ENCODE data around the gene HBS1L. TPM values are rescaled to one million over a fixed set of nuclear protein-coding genes. Genes with fewer than 3 reads are reported as not detected.
A peak's percentile ranks its signal among the peaks of the same experiment; 100 is the strongest.

Gene HBS1L
- total RNA-seq, 1 donor from 2014 or later: 41.7 TPM

DNA sequence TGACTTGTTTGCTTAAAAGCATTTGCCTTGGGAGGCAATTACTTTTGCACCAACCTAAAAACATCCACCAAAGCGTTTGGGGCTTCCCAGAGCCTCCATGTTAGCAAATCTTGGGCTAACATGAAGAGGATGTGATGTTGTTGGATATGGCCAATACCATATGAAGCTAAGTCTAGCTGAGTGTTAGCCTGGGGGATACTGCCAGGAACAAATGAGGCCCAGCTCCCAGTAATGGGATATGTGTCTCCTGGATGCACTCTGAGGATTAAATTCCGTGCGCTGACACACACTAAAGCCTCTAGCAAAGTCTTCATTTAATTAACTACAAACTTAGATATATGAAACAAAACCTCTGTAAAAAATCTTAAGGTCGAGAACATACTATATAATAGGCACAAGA is 35.3 kb upstream of the HBS1L start:
- no peaks in the 10 kb centered on the region for H3K9me3 ChIP-seq
- H3K36me3 ChIP-seq: no peaks in the 10 kb centered on the region
- no peak for TF ChIP-seq POLR2A (IDR thresholded peaks at IDR 0.05)
- TF ChIP-seq POLR2AphosphoS5 (IDR thresholded peaks at IDR 0.05; ENCODE audit: insufficient read depth in 1 of 2, low read depth in 1 of 2): no peak
- TF ChIP-seq, protein P1, sequence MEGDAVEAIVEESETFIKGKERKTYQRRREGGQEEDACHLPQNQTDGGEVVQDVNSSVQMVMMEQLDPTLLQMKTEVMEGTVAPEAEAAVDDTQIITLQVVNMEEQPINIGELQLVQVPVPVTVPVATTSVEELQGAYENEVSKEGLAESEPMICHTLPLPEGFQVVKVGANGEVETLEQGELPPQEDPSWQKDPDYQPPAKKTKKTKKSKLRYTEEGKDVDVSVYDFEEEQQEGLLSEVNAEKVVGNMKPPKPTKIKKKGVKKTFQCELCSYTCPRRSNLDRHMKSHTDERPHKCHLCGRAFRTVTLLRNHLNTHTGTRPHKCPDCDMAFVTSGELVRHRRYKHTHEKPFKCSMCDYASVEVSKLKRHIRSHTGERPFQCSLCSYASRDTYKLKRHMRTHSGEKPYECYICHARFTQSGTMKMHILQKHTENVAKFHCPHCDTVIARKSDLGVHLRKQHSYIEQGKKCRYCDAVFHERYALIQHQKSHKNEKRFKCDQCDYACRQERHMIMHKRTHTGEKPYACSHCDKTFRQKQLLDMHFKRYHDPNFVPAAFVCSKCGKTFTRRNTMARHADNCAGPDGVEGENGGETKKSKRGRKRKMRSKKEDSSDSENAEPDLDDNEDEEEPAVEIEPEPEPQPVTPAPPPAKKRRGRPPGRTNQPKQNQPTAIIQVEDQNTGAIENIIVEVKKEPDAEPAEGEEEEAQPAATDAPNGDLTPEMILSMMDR (IDR thresholded peaks at IDR 0.05): no peak
- no peaks in the 10 kb centered on the region for H3K27me3 ChIP-seq
- DNase-seq (ENCODE audit: extremely low spot score in 2 of 2): no peak
- no peak overlapping the region for H3K27ac ChIP-seq
- H3K4me1 ChIP-seq: no peaks in the 10 kb centered on the region
- no peak overlapping the region for H3K4me3 ChIP-seq
- intact Hi-C loops (cut with DNase I): no loop called here

DNA sequence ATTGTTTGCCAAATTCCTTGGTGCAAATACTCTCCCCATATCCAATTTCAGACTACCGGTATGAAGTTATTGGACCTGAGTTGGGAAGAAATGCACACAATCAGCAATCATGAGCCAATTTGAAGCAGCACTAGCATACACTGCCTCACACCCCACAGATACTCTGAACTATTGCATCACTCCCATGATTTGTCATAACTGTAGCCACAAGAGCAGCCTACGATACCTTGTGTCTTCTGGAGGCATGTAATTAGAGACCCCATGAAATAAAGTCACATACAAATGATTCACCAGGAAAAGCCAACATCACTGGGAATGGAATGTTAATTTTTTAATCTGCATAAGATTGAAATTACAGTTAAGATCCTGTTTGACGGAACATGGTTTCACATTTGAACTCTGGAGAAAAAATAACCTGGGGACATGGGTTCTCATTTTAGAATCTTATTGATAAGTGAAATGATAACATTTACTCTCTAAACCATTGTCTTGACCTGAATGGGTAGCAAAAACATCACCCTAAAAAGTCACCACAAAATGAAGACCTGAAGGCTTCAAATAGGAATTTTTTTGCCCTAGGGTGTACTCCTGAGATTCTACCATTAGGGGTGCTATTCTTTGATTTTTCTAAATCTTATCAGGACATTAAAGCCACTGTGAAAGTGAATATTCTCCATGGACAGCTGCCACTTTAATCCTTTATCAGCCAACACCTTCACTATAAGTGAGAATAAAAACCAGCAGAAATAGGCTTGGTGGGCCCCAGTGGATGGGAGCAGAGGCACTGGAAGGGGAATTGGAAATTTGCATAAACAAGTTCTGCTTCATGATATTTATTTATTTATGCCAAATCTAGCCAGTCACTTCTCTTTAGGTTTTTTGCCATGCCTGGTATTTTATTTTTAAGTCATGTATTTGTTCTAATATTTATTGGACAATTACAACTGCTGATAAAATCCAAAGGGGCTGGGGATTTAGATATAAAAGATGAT is 34.5 kb upstream of the HBS1L start:
- H3K36me3 ChIP-seq: no peaks in the 10 kb centered on the region
- DNase-seq (ENCODE audit: extremely low spot score in 2 of 2): no peak
- H3K4me3 ChIP-seq: no peak overlapping the region
- H3K27me3 ChIP-seq: no peaks in the 10 kb centered on the region
- H3K4me1 ChIP-seq: no peaks in the 10 kb centered on the region
- H3K27ac ChIP-seq: no peak overlapping the region
- no peaks in the 10 kb centered on the region for H3K9me3 ChIP-seq
- intact Hi-C loops (cut with DNase I): no loop called here
- TF ChIP-seq, protein P1 (IDR thresholded peaks at IDR 0.05): peak in 1 of 3 experiments; percentile 9
- TF ChIP-seq POLR2AphosphoS5 (IDR thresholded peaks at IDR 0.05; ENCODE audit: insufficient read depth in 1 of 2, low read depth in 1 of 2): no peak

DNA sequence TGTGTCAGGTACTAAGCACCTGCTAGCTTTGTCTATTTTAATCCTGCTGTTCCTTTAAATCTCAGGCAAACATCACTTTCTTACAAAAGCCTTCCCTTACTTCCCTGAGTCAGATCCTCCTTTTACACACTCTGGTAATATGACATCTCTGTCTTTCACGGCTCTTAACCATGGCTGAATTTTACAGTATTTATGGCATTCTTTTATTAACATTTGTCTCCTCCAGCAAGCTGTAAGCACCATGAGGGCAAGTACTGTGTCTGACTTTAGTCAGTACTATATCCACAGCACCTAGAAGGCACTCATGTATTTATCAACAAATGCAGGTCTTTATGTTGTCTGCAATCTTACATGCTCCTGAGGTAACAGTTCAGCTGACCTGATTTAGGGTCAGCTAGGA is 33.7 kb upstream of the HBS1L start:
- Histone ChIP-seq H3K36me3 (no peaks in the 10 kb centered on the region), H3K9me3 (no peaks in the 10 kb centered on the region), H3K27ac (no peak overlapping the region), H3K27me3 (no peaks in the 10 kb centered on the region), H3K4me1 (no peaks in the 10 kb centered on the region), H3K4me3 (no peak overlapping the region)
- no peak for DNase-seq (ENCODE audit: extremely low spot score in 2 of 2)
- intact Hi-C loops (cut with DNase I): no loop called here
- TF ChIP-seq POLR2A (IDR thresholded peaks at IDR 0.05) (no peak), POLR2AphosphoS5 (IDR thresholded peaks at IDR 0.05; ENCODE audit: insufficient read depth in 1 of 2, low read depth in 1 of 2) (no peak)
- TF ChIP-seq, protein P1 (IDR thresholded peaks at IDR 0.05): no peak

DNA sequence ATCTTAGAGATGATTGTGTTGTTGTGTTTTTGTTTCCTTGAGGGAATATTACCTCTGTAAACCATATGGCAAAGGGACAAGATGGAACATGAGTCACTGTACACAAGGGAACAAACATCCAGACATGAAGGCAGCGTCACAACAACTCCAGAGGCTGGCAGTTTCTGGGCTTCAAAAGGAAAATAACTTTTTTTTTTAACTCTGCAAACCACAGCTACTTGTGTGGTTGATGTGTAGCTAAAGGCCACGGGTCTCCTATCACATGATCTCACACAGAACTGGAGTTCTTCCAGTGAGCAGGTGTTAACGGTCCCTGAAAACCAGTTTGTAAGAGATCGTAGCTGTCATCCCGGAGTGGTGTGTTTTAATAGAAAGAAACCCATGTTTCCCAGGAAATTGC is 33.2 kb upstream of the HBS1L start:
- H3K36me3 ChIP-seq: no peaks in the 10 kb centered on the region
- no peaks in the 10 kb centered on the region for H3K4me1 ChIP-seq
- no peaks in the 10 kb centered on the region for H3K27me3 ChIP-seq
- DNase-seq (ENCODE audit: extremely low spot score in 2 of 2): no peak
- intact Hi-C loops (cut with DNase I): no loop called here
- no peak overlapping the region for H3K27ac ChIP-seq
- TF ChIP-seq POLR2AphosphoS5 (IDR thresholded peaks at IDR 0.05; ENCODE audit: insufficient read depth in 1 of 2, low read depth in 1 of 2): no peak
- TF ChIP-seq, protein P1 (IDR thresholded peaks at IDR 0.05): no peak
- TF ChIP-seq POLR2A (IDR thresholded peaks at IDR 0.05): no peak
- H3K4me3 ChIP-seq: no peak overlapping the region
- no peaks in the 10 kb centered on the region for H3K9me3 ChIP-seq

DNA sequence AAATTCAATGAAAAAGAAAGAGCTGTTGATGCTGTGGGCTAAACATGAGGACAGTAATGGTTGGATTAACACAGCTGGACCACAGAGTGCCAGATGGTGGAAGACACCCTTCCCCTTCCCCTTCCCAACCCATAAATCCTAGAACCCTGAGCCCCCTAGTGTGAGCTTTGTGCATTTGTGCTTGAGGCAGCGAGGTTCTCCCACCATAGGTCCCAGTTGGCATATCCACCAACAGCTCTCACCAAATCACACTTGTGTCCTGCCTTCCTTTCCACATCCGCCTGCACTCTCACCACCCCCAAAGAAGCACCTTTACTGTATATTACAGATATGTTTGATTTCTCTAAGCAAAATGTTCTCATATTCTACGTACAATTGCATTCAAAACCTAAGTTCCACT is 32.8 kb upstream of the HBS1L start:
- Histone ChIP-seq H3K4me3 (no peak overlapping the region), H3K36me3 (no peaks in the 10 kb centered on the region), H3K9me3 (no peaks in the 10 kb centered on the region), H3K27ac (no peak overlapping the region), H3K4me1 (no peaks in the 10 kb centered on the region), H3K27me3 (no peaks in the 10 kb centered on the region)
- DNase-seq (ENCODE audit: extremely low spot score in 2 of 2): no peak
- no peak for TF ChIP-seq POLR2AphosphoS5 (IDR thresholded peaks at IDR 0.05; ENCODE audit: insufficient read depth in 1 of 2, low read depth in 1 of 2)
- no peak for TF ChIP-seq POLR2A (IDR thresholded peaks at IDR 0.05)
- TF ChIP-seq, protein P1 (IDR thresholded peaks at IDR 0.05): no peak
- intact Hi-C loops (cut with DNase I): no loop called here
